Esophagus squamous epithelium (tissue), 5 donors: ENCODE results near the gene MYH10. TPM values are rescaled to one million over a fixed set of nuclear protein-coding genes. Genes with fewer than 3 reads are reported as not detected.

ENCODE experiments used
- DNase-seq: peaks from one replicate; lab custom pipeline; 2025; lab: John Stamatoyannopoulos, UW
- H3K27ac ChIP-seq, 4 donors: fragments of 200-600 bp; sonication (generic); one replicate each; pipeline ENCODE4 v1.5.1; 2016 to 2019; ENCODE audit warnings: mild to moderate bottlenecking in 1 of 4
- H3K27me3 ChIP-seq, 4 donors: fragments of 200-600 bp; sonication (generic); 1 replicate in 3 of 4; 2 replicates in 1 of 4; pipeline versions ENCODE4 v1.5.1 to v1.6.0; 2017 to 2021; ENCODE audit warnings: antibody characterized with exemption in 1 of 4
- H3K36me3 ChIP-seq, 3 donors: fragments of 200-600 bp; sonication (generic); one replicate each; pipeline ENCODE4 v1.5.1; 2016 to 2019
- H3K4me1 ChIP-seq, 3 donors: fragments of 200-600 bp; sonication (generic); one replicate each; pipeline ENCODE4 v1.5.1; 2017 to 2019
- H3K4me3 ChIP-seq, 4 donors: fragments of 200-600 bp; sonication (generic); 1 replicate in 3 of 4; 2 replicates in 1 of 4; pipeline ENCODE4 v1.5.1; 2016 to 2019; ENCODE audit warnings: mild to moderate bottlenecking in 2 of 4, moderate library complexity in 1 of 4
- H3K9me3 ChIP-seq, 3 donors: fragments of 200-600 bp; sonication (generic); one replicate each; pipeline ENCODE4 v1.5.1; 2016 to 2019
- POLR2A ChIP-seq, 4 donors: fragments of 450-650 bp; IDR thresholded peaks; one replicate each; pipeline ENCODE4 v1.6.1; 2017; ENCODE audit warnings: antibody characterized with exemption in 4 of 4, mild to moderate bottlenecking in 4 of 4, moderate library complexity in 3 of 4
- WGBS, 2 donors: methylation state at CpG; one replicate each; pipeline ENCODE4 v1.1.5; 2018; 5-methylcytosine and 5-hydroxymethylcytosine counted together
- intact Hi-C: fragments of 100-400 bp; cut with DNase I; formaldehyde crosslinking; loops from one replicate; pipeline ENCODE4 v1.15.0; 2022
- total RNA-seq, 4 donors: library from RNA; depleted of rRNA; stranded (reverse); fragments of >200 nt; gene quantifications; one replicate each; pipeline ENCODE4 v1.1.0, GENCODE V29; 2016
- TF ChIP-seq, protein P1 (sequence below), 6 experiments: fragments of 450-650 bp in 4 of 6; fragments of 200-600 bp in 2 of 6; sonication (generic) in 2 of 6; IDR thresholded peaks; one replicate each; pipeline ENCODE4 v1.5.1; 2016 to 2019; ENCODE audit warnings: antibody characterized with exemption in 6 of 6, mild to moderate bottlenecking in 4 of 6, moderate library complexity in 4 of 6
- donor health status: DM: yes; HTN: yes; CAD: no.

Gene MYH10
- total RNA-seq, 4 donors from 2014 or later, result 5.8 to 25.6 (median 14.7) TPM

DNA sequence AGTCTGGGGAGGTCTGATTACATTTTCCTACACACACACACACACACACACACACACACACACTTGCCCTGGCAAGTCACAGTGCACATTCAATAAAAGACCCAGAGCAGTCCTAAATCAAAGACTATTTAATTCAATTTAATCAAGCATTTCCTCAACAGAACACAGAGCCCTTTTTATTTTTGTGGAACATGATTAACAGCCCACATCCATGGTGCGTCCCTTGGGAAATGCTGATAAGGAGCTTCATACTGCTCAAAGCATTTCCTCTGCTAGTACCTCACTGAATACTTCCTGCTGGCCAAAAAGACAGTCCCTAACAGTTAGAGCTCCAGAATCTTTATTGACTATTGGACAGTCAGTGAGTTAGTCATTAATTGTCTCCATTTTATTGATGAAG is 43.1 kb upstream of the MYH10 start:
- TF ChIP-seq POLR2A (IDR thresholded peaks at IDR 0.05), result no peak
- TF ChIP-seq, protein P1, sequence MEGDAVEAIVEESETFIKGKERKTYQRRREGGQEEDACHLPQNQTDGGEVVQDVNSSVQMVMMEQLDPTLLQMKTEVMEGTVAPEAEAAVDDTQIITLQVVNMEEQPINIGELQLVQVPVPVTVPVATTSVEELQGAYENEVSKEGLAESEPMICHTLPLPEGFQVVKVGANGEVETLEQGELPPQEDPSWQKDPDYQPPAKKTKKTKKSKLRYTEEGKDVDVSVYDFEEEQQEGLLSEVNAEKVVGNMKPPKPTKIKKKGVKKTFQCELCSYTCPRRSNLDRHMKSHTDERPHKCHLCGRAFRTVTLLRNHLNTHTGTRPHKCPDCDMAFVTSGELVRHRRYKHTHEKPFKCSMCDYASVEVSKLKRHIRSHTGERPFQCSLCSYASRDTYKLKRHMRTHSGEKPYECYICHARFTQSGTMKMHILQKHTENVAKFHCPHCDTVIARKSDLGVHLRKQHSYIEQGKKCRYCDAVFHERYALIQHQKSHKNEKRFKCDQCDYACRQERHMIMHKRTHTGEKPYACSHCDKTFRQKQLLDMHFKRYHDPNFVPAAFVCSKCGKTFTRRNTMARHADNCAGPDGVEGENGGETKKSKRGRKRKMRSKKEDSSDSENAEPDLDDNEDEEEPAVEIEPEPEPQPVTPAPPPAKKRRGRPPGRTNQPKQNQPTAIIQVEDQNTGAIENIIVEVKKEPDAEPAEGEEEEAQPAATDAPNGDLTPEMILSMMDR (IDR thresholded peaks at IDR 0.05), result no peak
- Histone ChIP-seq H3K4me3 (no peak overlapping the region), H3K4me1 (peaks cover 0 to 15% (median 0%) of the 10 kb centered on the region in 3 donors), H3K36me3 (no peaks in the 10 kb centered on the region), H3K27me3 (peaks cover 0 to 5% (median 0%) of the 10 kb centered on the region in 4 donors), H3K27ac (no peak overlapping the region), H3K9me3 (no peaks in the 10 kb centered on the region)
- WGBS, 2 donors, result 47 to 63% methylated on average over 1 of the region's 1 CpG
- no peak for DNase-seq
- intact Hi-C loops, result no loop called here

DNA sequence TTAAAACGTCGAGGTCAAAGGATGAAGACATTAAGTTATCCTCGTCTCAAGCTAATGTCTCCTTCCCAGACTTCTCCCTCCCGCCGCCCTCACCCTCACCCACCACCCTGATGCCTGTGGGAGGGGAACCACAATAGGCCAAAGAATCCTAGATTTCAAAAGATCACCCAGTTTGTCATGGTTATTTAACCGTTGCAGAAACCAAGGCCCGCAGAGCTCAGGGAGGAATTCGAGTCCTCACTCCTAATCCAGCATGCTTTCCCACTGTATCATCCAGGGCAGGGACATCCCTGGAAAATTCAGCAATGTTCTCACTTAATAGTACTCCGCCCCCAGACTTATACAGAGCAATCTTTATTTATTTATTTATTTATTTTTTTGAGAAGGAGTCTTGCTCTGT is 41.8 kb upstream of the MYH10 start:
- DNase-seq, result no peak
- TF ChIP-seq POLR2A (IDR thresholded peaks at IDR 0.05), result no peak
- TF ChIP-seq, protein P1 (IDR thresholded peaks at IDR 0.05), result no peak

DNA sequence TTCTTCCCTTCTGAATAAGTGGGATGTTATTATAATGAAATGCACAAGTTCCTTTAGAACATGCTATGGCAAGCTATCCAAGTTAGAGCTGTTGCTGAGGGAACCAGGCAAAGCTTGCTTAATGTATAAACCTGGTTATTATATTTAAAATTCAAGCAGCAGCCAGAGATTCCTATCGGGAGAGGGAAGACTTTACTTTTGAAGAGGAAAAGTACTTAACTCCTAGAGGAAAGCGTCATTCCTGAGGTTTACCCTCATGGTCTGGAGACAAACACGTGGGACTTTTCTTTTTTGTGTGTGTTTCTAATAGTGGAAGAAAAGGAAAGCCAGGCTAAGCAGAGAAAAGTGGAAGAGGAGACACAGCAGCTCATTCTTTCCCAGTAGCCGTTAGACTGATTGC is 39.9 kb upstream of the MYH10 start:
- DNase-seq, result no peak
- no peak overlapping the region for H3K27ac ChIP-seq
- H3K9me3 ChIP-seq, result no peaks in the 10 kb centered on the region
- no peak overlapping the region for H3K4me3 ChIP-seq
- intact Hi-C loops, result no loop called here
- H3K4me1 ChIP-seq, result peaks cover 0 to 15% (median 0%) of the 10 kb centered on the region in 3 donors
- TF ChIP-seq, protein P1 (IDR thresholded peaks at IDR 0.05), result no peak
- no peak for TF ChIP-seq POLR2A (IDR thresholded peaks at IDR 0.05)
- no peaks in the 10 kb centered on the region for H3K36me3 ChIP-seq
- 22 to 36% methylated on average over 4 of the region's 4 CpGs for WGBS, 2 donors
- H3K27me3 ChIP-seq, result peaks cover 0 to 12% (median 0%) of the 10 kb centered on the region in 4 donors

More for the DNA sequence above, 41.8 kb upstream of the MYH10 start:
- WGBS, 2 donors, result 87 to 90% methylated on average over 9 of the region's 9 CpGs
- intact Hi-C loops, result no loop called here
- no peaks in the 10 kb centered on the region for H3K9me3 ChIP-seq
- peaks cover 0 to 3% (median 0%) of the 10 kb centered on the region in 4 donors for H3K27me3 ChIP-seq
- H3K27ac ChIP-seq, result no peak overlapping the region
- peaks cover 0 to 15% (median 0%) of the 10 kb centered on the region in 3 donors for H3K4me1 ChIP-seq
- H3K36me3 ChIP-seq, result no peaks in the 10 kb centered on the region
- H3K4me3 ChIP-seq, result no peak overlapping the region

DNA sequence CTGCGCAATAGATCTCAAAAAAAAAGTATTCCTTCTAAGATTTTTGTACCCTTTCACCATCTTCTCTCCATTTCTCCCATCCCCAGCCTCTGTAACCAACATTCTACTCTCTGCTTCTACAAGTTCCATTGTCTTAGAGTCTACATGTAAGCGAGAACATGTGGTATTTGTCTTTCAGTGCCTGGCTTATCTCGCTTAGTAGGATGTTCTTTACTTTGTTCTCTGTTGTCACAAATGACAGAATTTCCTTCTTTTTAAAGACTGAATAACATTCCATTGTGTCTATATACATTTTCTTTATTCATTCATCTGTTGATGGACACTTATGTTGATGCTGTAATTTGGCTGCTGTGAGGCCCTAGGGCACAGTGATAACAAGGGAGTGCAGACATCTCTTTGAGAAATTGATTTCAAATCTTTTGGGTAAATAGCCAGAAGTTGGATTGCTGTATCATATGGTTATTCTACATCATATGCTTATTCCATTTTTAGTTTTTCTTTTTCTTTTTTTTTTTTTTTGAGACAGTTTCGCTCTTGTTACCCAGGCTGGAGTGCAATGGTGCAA is 37.7 kb upstream of the MYH10 start:
- intact Hi-C loops, result no loop called here
- Histone ChIP-seq H3K9me3 (no peaks in the 10 kb centered on the region), H3K27me3 (peaks cover 0 to 12% (median 0%) of the 10 kb centered on the region in 4 donors), H3K4me3 (no peak overlapping the region), H3K36me3 (no peaks in the 10 kb centered on the region), H3K27ac (no peak overlapping the region), H3K4me1 (no peaks in the 10 kb centered on the region)
- TF ChIP-seq POLR2A (IDR thresholded peaks at IDR 0.05), result no peak
- TF ChIP-seq, protein P1 (IDR thresholded peaks at IDR 0.05), result no peak
- no peak for DNase-seq
- WGBS, 2 donors, result 85 to 95% methylated on average over 4 of the region's 4 CpGs

DNA sequence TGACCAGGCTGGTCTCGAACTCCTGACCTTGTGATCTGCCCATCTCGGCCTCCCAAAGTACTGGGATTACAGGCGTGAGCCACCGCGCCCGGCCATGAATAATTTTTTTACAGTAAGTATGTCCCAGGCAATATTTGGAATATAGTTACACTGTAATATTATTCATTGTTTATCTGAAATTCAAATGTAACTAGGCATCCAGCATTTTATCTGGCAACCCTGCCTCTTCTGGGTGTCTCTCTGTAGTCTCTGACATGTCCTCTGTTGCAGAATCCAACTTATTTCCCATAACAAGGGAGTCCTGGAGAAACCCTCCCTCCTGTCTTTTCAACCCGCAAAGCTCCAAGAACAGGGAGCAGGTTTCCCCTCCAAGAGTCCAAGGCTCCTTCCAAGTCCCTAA is 36.9 kb upstream of the MYH10 start:
- H3K27ac ChIP-seq, result no peak overlapping the region
- no peaks in the 10 kb centered on the region for H3K4me1 ChIP-seq
- intact Hi-C loops, result no loop called here
- H3K9me3 ChIP-seq, result no peaks in the 10 kb centered on the region
- TF ChIP-seq, protein P1 (IDR thresholded peaks at IDR 0.05), result no peak
- TF ChIP-seq POLR2A (IDR thresholded peaks at IDR 0.05), result no peak
- no peak overlapping the region for H3K4me3 ChIP-seq
- DNase-seq, result no peak
- peaks cover 0 to 12% (median 0%) of the 10 kb centered on the region in 4 donors for H3K27me3 ChIP-seq
- H3K36me3 ChIP-seq, result no peaks in the 10 kb centered on the region
- 79 to 84% methylated on average over 7 of the region's 7 CpGs for WGBS, 2 donors
